GM12892 (cell line): Measurements from ENCODE around the gene AGBL3.

Source experiments
- POLR2A ChIP-seq: IDR thresholded peaks from 2 replicates; pipeline ENCODE4 v1.6.1; 2011; ENCODE audit warnings: low read depth, low read length, control low read depth
- POLR2AphosphoS5 ChIP-seq: IDR thresholded peaks from 2 replicates; pipeline ENCODE4 v1.6.1; 2011; ENCODE audit warnings: low read depth, low read length, control low read depth

DNA sequence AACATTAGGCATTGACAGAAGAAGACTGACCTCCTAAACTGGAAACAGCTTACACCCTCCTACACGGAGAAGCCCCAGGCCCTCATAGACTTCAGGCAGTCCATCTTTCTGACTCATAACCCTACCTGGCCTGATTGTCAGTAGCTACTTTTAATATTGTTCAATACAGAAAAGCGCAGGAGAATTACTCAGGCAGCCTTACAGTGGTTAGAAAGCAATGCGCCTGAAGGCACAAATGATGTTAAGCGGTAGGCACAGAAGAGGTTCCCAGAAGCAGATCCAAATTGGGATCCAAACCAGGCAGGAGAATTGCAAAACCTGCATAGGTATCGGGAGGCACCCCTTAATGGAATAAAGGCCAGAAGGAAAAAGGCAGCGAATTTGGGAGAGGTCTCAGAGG, 189.6 kb downstream of the AGBL3 start:
- TF ChIP-seq POLR2AphosphoS5 (no peak), POLR2A (no peak)
